Mesenchymal stem cell (in vitro differentiated cells and primary cell): ENCODE measurements around the gene RSAD1.
A peak's percentile ranks its signal among the peaks of the same experiment; 100 is the strongest.

Experiments
- DNase-seq: peaks from one replicate; pipeline ENCODE4 v3.0.0-alpha.2; 2013
- H2AFZ ChIP-seq: one replicate; pipeline ENCODE4 v1.6.1; 2013; ENCODE audit warnings: low read depth, mild to moderate bottlenecking, control low read depth, inconsistent platforms, low read length, moderate library complexity
- H2AK5ac ChIP-seq: 2 replicates; pipeline ENCODE4 v1.6.1; 2013; ENCODE audit warnings: low read length, moderate library complexity, mild to moderate bottlenecking, inconsistent platforms; ENCODE audit not compliant: severe bottlenecking
- H2BK120ac ChIP-seq: one replicate; pipeline ENCODE4 v1.6.1; 2013; ENCODE audit warnings: low read depth, mild to moderate bottlenecking, inconsistent platforms, low read length, moderate library complexity
- H2BK12ac ChIP-seq, 2 experiments: one replicate each; pipeline ENCODE4 v1.6.1; 2013; ENCODE audit warnings: inconsistent platforms in 2 of 2, low read length in 2 of 2, mild to moderate bottlenecking in 2 of 2, moderate library complexity in 2 of 2, control low read depth in 1 of 2
- H2BK15ac ChIP-seq: one replicate; pipeline ENCODE4 v1.6.1; 2013; ENCODE audit warnings: mild to moderate bottlenecking, low read depth, inconsistent platforms; ENCODE audit not compliant: poor library complexity, severe bottlenecking
- H2BK5ac ChIP-seq: 2 replicates; pipeline ENCODE4 v1.6.1; 2013; ENCODE audit warnings: low read depth, mild to moderate bottlenecking, low read length, control low read depth, inconsistent platforms; ENCODE audit not compliant: poor library complexity, severe bottlenecking
- H3K14ac ChIP-seq, 2 experiments: one replicate each; pipeline ENCODE4 v1.6.1; 2013; ENCODE audit warnings: inconsistent platforms in 2 of 2, low read length in 2 of 2, control low read depth in 1 of 2, mild to moderate bottlenecking in 1 of 2, moderate library complexity in 1 of 2
- H3K18ac ChIP-seq, 2 experiments: one replicate each; pipeline ENCODE4 v1.6.1; 2013; ENCODE audit warnings: inconsistent platforms in 2 of 2, low read length in 2 of 2, control low read depth in 1 of 2, low read depth in 1 of 2, mild to moderate bottlenecking in 1 of 2
- H3K23ac ChIP-seq, 2 experiments: one replicate each; pipeline ENCODE4 v1.6.1; 2013; ENCODE audit warnings: inconsistent platforms in 2 of 2, low read length in 2 of 2, mild to moderate bottlenecking in 2 of 2, moderate library complexity in 2 of 2, control low read depth in 1 of 2
- H3K27ac ChIP-seq: 2 replicates; pipeline ENCODE4 v1.5.1; 2013; ENCODE audit warnings: mild to moderate bottlenecking, moderate library complexity, low read length, control low read depth, inconsistent platforms; ENCODE audit not compliant: poor library complexity, severe bottlenecking
- H3K27me3 ChIP-seq, 2 experiments: 2 replicates each; pipeline versions ENCODE4 v1.6.1 to v1.7.0; 2013; ENCODE audit warnings: low read length in 2 of 2, mild to moderate bottlenecking in 2 of 2, moderate library complexity in 2 of 2, control low read depth in 1 of 2, inconsistent platforms in 1 of 2; ENCODE audit not compliant: control insufficient read depth in 1 of 2, insufficient read depth in 1 of 2
- H3K36me3 ChIP-seq, 2 experiments: 2 replicates each; pipeline versions ENCODE4 v1.6.1 to v1.7.0; 2013; ENCODE audit warnings: low read length in 2 of 2, control low read depth in 1 of 2, inconsistent platforms in 1 of 2, low read depth in 1 of 2, mild to moderate bottlenecking in 1 of 2; ENCODE audit not compliant: insufficient read depth in 2 of 2, control insufficient read depth in 1 of 2
- H3K4ac ChIP-seq, 2 experiments: one replicate each; pipeline ENCODE4 v1.6.1; 2013; ENCODE audit warnings: inconsistent platforms in 2 of 2, low read length in 2 of 2, mild to moderate bottlenecking in 2 of 2, moderate library complexity in 2 of 2, control low read depth in 1 of 2, low read depth in 1 of 2
- H3K4me1 ChIP-seq: 2 replicates; pipeline ENCODE4 v1.6.1; 2013; ENCODE audit warnings: low read depth, low read length, control low read depth; ENCODE audit not compliant: control insufficient read depth, insufficient read depth
- H3K4me2 ChIP-seq: 2 replicates; pipeline ENCODE4 v1.6.1; 2013; ENCODE audit warnings: low read length, mild to moderate bottlenecking, inconsistent platforms; ENCODE audit not compliant: poor library complexity, severe bottlenecking
- H3K4me3 ChIP-seq, 2 experiments: 2 replicates each; pipeline versions ENCODE4 v1.5.1 to v1.7.0; 2013; ENCODE audit warnings: low read length in 2 of 2, mild to moderate bottlenecking in 2 of 2, control low read depth in 1 of 2, low read depth in 1 of 2; ENCODE audit not compliant: insufficient read depth in 1 of 2
- H3K79me1 ChIP-seq: replicated peaks from 2 replicates; pipeline ENCODE4 v1.6.1; 2013; ENCODE audit warnings: mild to moderate bottlenecking, control low read depth, low read length, inconsistent platforms; ENCODE audit not compliant: poor library complexity, severe bottlenecking
- H3K9ac ChIP-seq: 2 replicates; pipeline ENCODE4 v1.7.0; 2013; ENCODE audit warnings: mild to moderate bottlenecking, low read length, moderate library complexity
- H3K9me3 ChIP-seq: 2 replicates; pipeline ENCODE4 v1.7.0; 2013; ENCODE audit warnings: mild to moderate bottlenecking, low read length; ENCODE audit not compliant: control insufficient read depth
- H4K8ac ChIP-seq: one replicate; pipeline ENCODE4 v1.6.1; 2013; ENCODE audit warnings: inconsistent platforms, mild to moderate bottlenecking, low read length, moderate library complexity
- H4K91ac ChIP-seq: one replicate; pipeline ENCODE4 v1.6.1; 2013; ENCODE audit warnings: mild to moderate bottlenecking, low read length, inconsistent platforms
- WGBS: methylation state at CpG from one replicate; pipeline ENCODE4 v1.1.7; 2013; ENCODE audit warnings: mixed read lengths; 5-methylcytosine and 5-hydroxymethylcytosine counted together

The RSAD1 gene

GRCh38 chr17:50508573-50509460 is 30.2 kb downstream of the RSAD1 start:
- Histone ChIP-seq H3K27ac (no peak overlapping the region), H3K18ac (peak overlapping the region; percentile 45 to 86), H3K79me1 (no peaks in the 10 kb centered on the region), H3K36me3 (no peaks in the 10 kb centered on the region), H3K4me1 (peaks cover 27% of the 10 kb centered on the region), H3K9ac (peak overlapping the region; percentile 89), H4K91ac (peak overlapping the region; percentile 85), H2BK15ac (peak overlapping the region; percentile 81), H3K27me3 (peaks cover 0 to 4% of the 10 kb centered on the region in 2 experiments), H2AK5ac (peak overlapping the region; percentile 70), H2BK12ac (peak overlapping the region in 1 of 2 experiments; percentile 87), H3K4me2 (peak overlapping the region; percentile 84), H3K14ac (peak overlapping the region in 1 of 2 experiments; percentile 51), H3K23ac (no peak overlapping the region), H2AFZ (peak overlapping the region; percentile 83), H4K8ac (peak overlapping the region; percentile 95), H3K9me3 (no peaks in the 10 kb centered on the region), H3K4ac (peak overlapping the region in 1 of 2 experiments; percentile 17), H2BK5ac (no peak overlapping the region), H3K4me3 (peak overlapping the region; percentile 62 to 84), H2BK120ac (no peak overlapping the region)
- 36% methylated on average over 31 of the region's 32 CpGs for WGBS
- DNase-seq, result no peak

GRCh38 chr17:50511058-50511457 is 32.4 kb downstream of the RSAD1 start:
- Histone ChIP-seq H4K8ac (no peak overlapping the region), H3K27ac (no peak overlapping the region), H3K9me3 (no peaks in the 10 kb centered on the region), H2BK12ac (no peak overlapping the region), H3K4ac (no peak overlapping the region), H3K4me3 (peak overlapping the region in 1 of 2 experiments; percentile 38), H3K4me1 (peaks cover 27% of the 10 kb centered on the region), H3K23ac (no peak overlapping the region), H3K27me3 (peaks cover 0 to 4% of the 10 kb centered on the region in 2 experiments), H2BK15ac (no peak overlapping the region), H2BK5ac (no peak overlapping the region), H3K14ac (no peak overlapping the region), H3K9ac (peak overlapping the region; percentile 22), H2AFZ (no peak overlapping the region), H2AK5ac (no peak overlapping the region), H4K91ac (no peak overlapping the region), H3K18ac (no peak overlapping the region), H3K36me3 (no peaks in the 10 kb centered on the region), H3K79me1 (no peaks in the 10 kb centered on the region), H2BK120ac (peak overlapping the region; percentile 27), H3K4me2 (no peak overlapping the region)
- WGBS, result 38% methylated on average over 3 of the region's 3 CpGs
- peak; percentile 82 for DNase-seq

DNA sequence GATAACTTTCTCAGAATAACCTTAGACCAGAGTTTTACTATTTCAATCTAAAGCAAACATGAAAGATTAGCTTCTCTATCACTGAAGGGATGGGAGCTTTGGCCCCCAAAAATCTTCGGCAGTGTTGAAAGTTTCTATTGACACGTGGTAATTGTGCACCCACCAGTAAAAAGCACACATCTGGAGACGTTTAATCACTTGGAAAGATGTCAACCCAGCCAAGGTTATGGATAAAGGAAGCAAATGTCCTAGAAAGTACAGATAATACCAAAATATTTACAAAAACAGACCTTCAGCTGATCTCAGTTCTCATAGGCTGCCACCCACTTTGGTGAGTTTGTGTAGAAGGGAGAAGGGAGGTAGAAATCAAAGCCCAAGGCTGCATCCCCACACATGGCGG is 34.8 kb downstream of the RSAD1 start:
- no peak overlapping the region for H2AFZ ChIP-seq
- no peak for DNase-seq
- H3K27me3 ChIP-seq, result no peaks in the 10 kb centered on the region
- no peak overlapping the region for H2BK15ac ChIP-seq
- H2AK5ac ChIP-seq, result no peak overlapping the region
- H3K4me1 ChIP-seq, result peaks cover 21% of the 10 kb centered on the region
- no peak overlapping the region for H3K4me2 ChIP-seq
- no peak overlapping the region for H2BK120ac ChIP-seq
- no peak overlapping the region for H4K91ac ChIP-seq
- no peak overlapping the region for H3K23ac ChIP-seq
- no peak overlapping the region for H3K9ac ChIP-seq
- no peak overlapping the region for H4K8ac ChIP-seq
- no peak overlapping the region for H3K27ac ChIP-seq
- WGBS, result 82% methylated on average over 2 of the region's 4 CpGs
- H3K14ac ChIP-seq, result no peak overlapping the region
- H2BK12ac ChIP-seq, result no peak overlapping the region
- no peaks in the 10 kb centered on the region for H3K79me1 ChIP-seq
- H3K4ac ChIP-seq, result no peak overlapping the region
- no peaks in the 10 kb centered on the region for H3K9me3 ChIP-seq
- H3K18ac ChIP-seq, result peak overlapping the region in 1 of 2 experiments; percentile 7
- H3K4me3 ChIP-seq, result no peak overlapping the region
- no peaks in the 10 kb centered on the region for H3K36me3 ChIP-seq
- H2BK5ac ChIP-seq, result no peak overlapping the region

GRCh38 chr17:50514388-50514787 is 35.7 kb downstream of the RSAD1 start:
- H2BK120ac ChIP-seq, result no peak overlapping the region
- no peaks in the 10 kb centered on the region for H3K79me1 ChIP-seq
- H4K91ac ChIP-seq, result no peak overlapping the region
- peak overlapping the region; percentile 28 for H2AK5ac ChIP-seq
- no peaks in the 10 kb centered on the region for H3K9me3 ChIP-seq
- 56% methylated on average over 3 of the region's 3 CpGs for WGBS
- H3K9ac ChIP-seq, result no peak overlapping the region
- H3K23ac ChIP-seq, result no peak overlapping the region
- peaks cover 17% of the 10 kb centered on the region for H3K4me1 ChIP-seq
- H2BK12ac ChIP-seq, result no peak overlapping the region
- no peak overlapping the region for H3K18ac ChIP-seq
- no peak overlapping the region for H3K4me3 ChIP-seq
- no peak for DNase-seq
- H3K14ac ChIP-seq, result no peak overlapping the region
- no peaks in the 10 kb centered on the region for H3K27me3 ChIP-seq
- peak overlapping the region; percentile 83 for H3K27ac ChIP-seq
- no peak overlapping the region for H4K8ac ChIP-seq
- no peaks in the 10 kb centered on the region for H3K36me3 ChIP-seq
- no peak overlapping the region for H3K4me2 ChIP-seq
- no peak overlapping the region for H2BK15ac ChIP-seq
- H3K4ac ChIP-seq, result no peak overlapping the region
- H2AFZ ChIP-seq, result no peak overlapping the region
- H2BK5ac ChIP-seq, result no peak overlapping the region
